Testis (tissue), 3 donors: ENCODE results near the gene RBM4. TPM values are rescaled to one million over a fixed set of nuclear protein-coding genes. Genes with fewer than 3 reads are reported as not detected.
"Not testable (repeated sequence)": the region's sequence is repeated elsewhere in the genome, so short reads cannot be mapped to it uniquely, and the experiment has no call there.

ENCODE experiments used
- DNase-seq: peaks from one replicate; pipeline ENCODE4 v3.0.0-alpha.2; 2019
- H3K27ac ChIP-seq, 2 donors: fragments of 200-600 bp; sonication (generic); one replicate each; pipeline ENCODE4 v1.5.1; 2019
- H3K27me3 ChIP-seq: fragments of 200-600 bp; sonication (generic); one replicate; pipeline ENCODE4 v1.5.1; 2019
- H3K36me3 ChIP-seq: fragments of 200-600 bp; sonication (generic); one replicate; pipeline ENCODE4 v1.5.1; 2017; ENCODE audit warnings: low read depth; ENCODE audit errors: missing control alignments
- H3K4me1 ChIP-seq: fragments of 200-600 bp; sonication (generic); one replicate; pipeline ENCODE4 v1.5.1; 2019
- H3K4me3 ChIP-seq, 2 donors: fragments of 200-600 bp; sonication (generic); one replicate each; pipeline ENCODE4 v1.5.1; 2017 to 2019
- H3K9me3 ChIP-seq: fragments of 200-600 bp; sonication (generic); one replicate; pipeline ENCODE4 v1.5.1; 2017
- POLR2A ChIP-seq: fragments of 450-650 bp; IDR thresholded peaks from one replicate; pipeline ENCODE4 v1.6.1; 2017; ENCODE audit warnings: antibody characterized with exemption, mild to moderate bottlenecking, moderate library complexity
- WGBS, 2 donors: methylation state at CpG; one replicate each; pipeline ENCODE4 v1.1.5; 2018; 5-methylcytosine and 5-hydroxymethylcytosine counted together
- intact Hi-C: fragments of 100-400 bp; cut with DNase I; formaldehyde crosslinking; loops from one replicate; pipeline ENCODE4 v1.15.1; 2023; ENCODE audit warnings: low total_unique reads
- polyA plus RNA-seq: library from polyadenylated mRNA; stranded (reverse); fragments of 350-450 nt; fragmentation: Illumina TruSeq; extraction: RNeasy Lipid Tissue Mini Kit (QIAGEN cat#74804); gene quantifications from one replicate; pipeline ENCODE4 v1.2.3, GENCODE V29; 2014; ENCODE audit warnings: low read depth, low replicate concordance; ENCODE audit not compliant: insufficient read depth
- total RNA-seq, 2 donors: library from RNA; depleted of rRNA; stranded (reverse); fragments of >200 nt; gene quantifications; one replicate each; pipeline ENCODE4 v1.2.3, GENCODE V29; 2016
- TF ChIP-seq, protein P1 (sequence below), 3 experiments: fragments of 450-650 bp in 2 of 3; fragments of 200-600 bp in 1 of 3; sonication (generic) in 1 of 3; IDR thresholded peaks; one replicate each; pipeline ENCODE4 v1.5.1; 2016 to 2019; ENCODE audit warnings: antibody characterized with exemption in 3 of 3, mild to moderate bottlenecking in 2 of 3, moderate library complexity in 1 of 3

The RBM4 gene
- total and polyA plus RNA-seq, 3 donors from 2014 or later: 95.2 to 137 (median 123) TPM

DNA sequence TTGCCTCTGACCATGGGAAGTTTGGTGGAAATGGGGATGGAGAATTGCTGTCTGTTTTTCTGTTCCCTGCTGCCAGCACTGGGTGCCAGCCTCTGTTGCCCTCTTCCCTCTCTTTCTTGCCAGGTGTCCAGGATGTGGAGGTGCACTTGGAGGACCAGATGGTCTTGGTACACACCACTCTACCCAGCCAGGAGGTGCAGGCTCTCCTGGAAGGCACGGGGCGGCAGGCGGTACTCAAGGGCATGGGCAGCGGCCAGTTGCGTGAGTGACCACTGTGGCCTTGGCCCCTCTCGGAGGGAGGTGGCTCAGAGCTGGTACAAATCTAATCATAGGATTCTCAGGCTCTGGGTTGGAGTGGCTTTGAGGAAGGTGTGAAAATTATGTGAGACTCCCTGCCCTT lies 39.5 kb upstream of the RBM4 start:
- Histone ChIP-seq H3K36me3 (no peaks in the 10 kb centered on the region), H3K4me1 (peaks cover 56% of the 10 kb centered on the region), H3K9me3 (no peaks in the 10 kb centered on the region), H3K27ac (no peak overlapping the region), H3K27me3 (no peaks in the 10 kb centered on the region), H3K4me3 (no peak overlapping the region)
- peak; percentile 67 for DNase-seq
- TF ChIP-seq, protein P1, sequence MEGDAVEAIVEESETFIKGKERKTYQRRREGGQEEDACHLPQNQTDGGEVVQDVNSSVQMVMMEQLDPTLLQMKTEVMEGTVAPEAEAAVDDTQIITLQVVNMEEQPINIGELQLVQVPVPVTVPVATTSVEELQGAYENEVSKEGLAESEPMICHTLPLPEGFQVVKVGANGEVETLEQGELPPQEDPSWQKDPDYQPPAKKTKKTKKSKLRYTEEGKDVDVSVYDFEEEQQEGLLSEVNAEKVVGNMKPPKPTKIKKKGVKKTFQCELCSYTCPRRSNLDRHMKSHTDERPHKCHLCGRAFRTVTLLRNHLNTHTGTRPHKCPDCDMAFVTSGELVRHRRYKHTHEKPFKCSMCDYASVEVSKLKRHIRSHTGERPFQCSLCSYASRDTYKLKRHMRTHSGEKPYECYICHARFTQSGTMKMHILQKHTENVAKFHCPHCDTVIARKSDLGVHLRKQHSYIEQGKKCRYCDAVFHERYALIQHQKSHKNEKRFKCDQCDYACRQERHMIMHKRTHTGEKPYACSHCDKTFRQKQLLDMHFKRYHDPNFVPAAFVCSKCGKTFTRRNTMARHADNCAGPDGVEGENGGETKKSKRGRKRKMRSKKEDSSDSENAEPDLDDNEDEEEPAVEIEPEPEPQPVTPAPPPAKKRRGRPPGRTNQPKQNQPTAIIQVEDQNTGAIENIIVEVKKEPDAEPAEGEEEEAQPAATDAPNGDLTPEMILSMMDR (IDR thresholded peaks at IDR 0.05): no peak
- TF ChIP-seq POLR2A: no peak
- 60 to 62% methylated on average over 6 of the region's 6 CpGs for WGBS, 2 donors
- intact Hi-C loops: no loop called here

DNA sequence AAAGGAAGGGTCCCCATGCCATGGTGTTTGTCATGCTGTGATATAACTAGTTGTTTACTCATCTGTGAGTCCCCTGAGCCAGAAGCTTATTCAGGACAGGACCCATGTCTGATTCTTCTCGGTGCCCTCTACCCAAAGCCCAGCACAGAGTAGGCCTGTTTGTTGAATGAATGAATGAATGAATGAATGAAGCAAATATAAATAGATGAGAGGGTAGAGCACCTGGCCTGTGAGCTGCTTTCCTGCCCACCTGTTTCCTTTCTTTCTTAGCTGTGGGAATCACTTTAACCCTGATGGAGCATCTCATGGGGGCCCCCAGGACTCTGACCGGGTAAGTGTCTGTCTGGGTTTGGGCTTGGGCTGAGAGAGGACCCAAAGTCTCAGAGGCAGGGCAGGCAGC lies 38.3 kb upstream of the RBM4 start:
- 88 to 89% methylated on average over 2 of the region's 2 CpGs for WGBS, 2 donors
- H3K4me1 ChIP-seq: peaks cover 52% of the 10 kb centered on the region
- peak overlapping the region in 1 of 2 donors; percentile 48 for H3K27ac ChIP-seq
- TF ChIP-seq POLR2A: no peak
- TF ChIP-seq, protein P1 (IDR thresholded peaks at IDR 0.05): no peak
- no peak overlapping the region for H3K4me3 ChIP-seq
- H3K36me3 ChIP-seq: no peaks in the 10 kb centered on the region
- no peaks in the 10 kb centered on the region for H3K9me3 ChIP-seq
- DNase-seq: no peak
- no peaks in the 10 kb centered on the region for H3K27me3 ChIP-seq
- intact Hi-C loops: no loop called here

DNA sequence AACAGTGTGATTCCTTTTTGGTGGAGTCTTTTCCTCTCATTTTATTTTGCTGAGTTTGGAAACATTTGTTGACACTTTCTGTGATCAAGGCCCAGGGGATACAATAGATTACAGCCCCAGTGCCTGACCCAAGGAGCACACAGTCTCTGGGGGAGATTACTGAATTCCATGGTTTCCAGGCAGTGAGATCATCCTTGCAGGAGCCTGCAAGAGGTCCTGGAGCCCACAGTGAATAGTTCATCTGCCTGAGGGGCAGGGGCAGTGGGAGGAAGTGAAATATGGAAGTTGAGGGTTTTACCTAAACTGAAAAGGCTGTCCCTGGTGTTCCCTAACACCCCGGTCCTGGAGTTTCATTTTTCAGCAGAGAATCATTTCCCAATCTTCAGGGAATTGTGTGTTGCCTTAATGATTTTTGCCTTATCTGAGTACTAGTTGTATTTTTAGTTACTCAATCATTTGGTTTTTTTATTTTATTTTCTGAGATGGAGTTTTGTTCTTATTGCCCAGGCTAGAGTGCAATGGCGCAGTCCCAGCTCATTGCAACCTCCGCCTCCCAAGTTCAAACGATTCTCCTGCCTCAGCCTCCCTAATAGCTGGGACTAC lies 37.8 kb upstream of the RBM4 start:
- DNase-seq: no peak
- Histone ChIP-seq H3K27ac (peak overlapping the region in 1 of 2 donors; percentile 48), H3K9me3 (no peaks in the 10 kb centered on the region), H3K4me1 (peaks cover 47% of the 10 kb centered on the region), H3K27me3 (no peaks in the 10 kb centered on the region), H3K36me3 (no peaks in the 10 kb centered on the region), H3K4me3 (no peak overlapping the region)
- intact Hi-C loops: no loop called here
- TF ChIP-seq, protein P1 (IDR thresholded peaks at IDR 0.05): no peak
- no peak for TF ChIP-seq POLR2A
- 76 to 77% methylated on average over 4 of the region's 4 CpGs for WGBS, 2 donors

DNA sequence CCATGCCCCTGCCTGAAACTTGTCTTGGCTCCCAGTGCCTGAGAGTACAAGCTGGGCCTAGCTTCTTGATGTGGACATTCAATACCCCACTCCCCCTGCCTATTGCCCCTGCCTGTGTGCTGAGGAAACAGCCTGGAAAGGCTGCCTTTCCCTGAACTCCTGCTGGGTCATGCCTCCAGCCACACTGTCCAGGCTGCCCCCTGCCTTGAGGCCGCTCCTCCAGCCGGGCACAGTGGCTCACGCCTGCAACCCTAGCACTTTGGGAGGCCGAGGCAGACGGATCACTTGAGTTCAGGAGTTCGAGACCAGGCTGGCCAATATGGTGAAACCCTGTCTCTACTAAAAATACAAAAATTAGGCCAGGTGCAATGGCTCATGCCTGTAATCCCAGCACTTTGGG lies 35.4 kb upstream of the RBM4 start:
- Histone ChIP-seq H3K9me3 (no peaks in the 10 kb centered on the region), H3K36me3 (no peaks in the 10 kb centered on the region), H3K4me3 (no peak overlapping the region), H3K27ac (peak overlapping the region in 1 of 2 donors; percentile 5), H3K4me1 (peaks cover 58% of the 10 kb centered on the region), H3K27me3 (no peaks in the 10 kb centered on the region)
- no peak for DNase-seq
- intact Hi-C loops: no loop called here
- 93 to 95% methylated on average over 6 of the region's 6 CpGs for WGBS, 2 donors
- TF ChIP-seq, protein P1 (IDR thresholded peaks at IDR 0.05): no peak
- no peak for TF ChIP-seq POLR2A

DNA sequence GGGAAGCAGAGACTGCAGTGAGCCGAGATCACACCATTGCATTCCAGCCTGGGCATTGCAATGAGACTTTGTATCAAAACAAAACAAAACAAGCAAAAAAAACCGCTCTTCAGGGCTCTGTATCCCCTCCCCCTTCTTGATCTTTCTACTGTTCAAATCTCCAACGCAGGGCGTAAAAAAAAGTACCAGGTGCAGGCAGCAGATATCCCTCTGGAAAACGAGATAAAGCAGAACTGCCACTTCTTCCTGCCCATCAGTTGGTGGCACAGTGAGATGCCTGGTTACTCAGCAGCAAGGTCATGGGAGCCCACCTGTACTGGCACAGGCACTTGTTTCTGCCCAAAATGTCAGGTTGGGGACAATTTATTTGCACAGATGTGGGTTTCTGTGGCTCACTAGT lies 34.3 kb upstream of the RBM4 start:
- intact Hi-C loops: no loop called here
- H3K36me3 ChIP-seq: no peaks in the 10 kb centered on the region
- 56 to 71% methylated on average over 5 of the region's 5 CpGs for WGBS, 2 donors
- H3K27me3 ChIP-seq: no peaks in the 10 kb centered on the region
- TF ChIP-seq POLR2A: no peak
- TF ChIP-seq, protein P1 (IDR thresholded peaks at IDR 0.05): no peak
- DNase-seq: peak; percentile 63
- H3K9me3 ChIP-seq: no peaks in the 10 kb centered on the region
- H3K4me3 ChIP-seq: no peak overlapping the region
- H3K27ac ChIP-seq: no peak overlapping the region
- H3K4me1 ChIP-seq: peaks cover 64% of the 10 kb centered on the region

DNA sequence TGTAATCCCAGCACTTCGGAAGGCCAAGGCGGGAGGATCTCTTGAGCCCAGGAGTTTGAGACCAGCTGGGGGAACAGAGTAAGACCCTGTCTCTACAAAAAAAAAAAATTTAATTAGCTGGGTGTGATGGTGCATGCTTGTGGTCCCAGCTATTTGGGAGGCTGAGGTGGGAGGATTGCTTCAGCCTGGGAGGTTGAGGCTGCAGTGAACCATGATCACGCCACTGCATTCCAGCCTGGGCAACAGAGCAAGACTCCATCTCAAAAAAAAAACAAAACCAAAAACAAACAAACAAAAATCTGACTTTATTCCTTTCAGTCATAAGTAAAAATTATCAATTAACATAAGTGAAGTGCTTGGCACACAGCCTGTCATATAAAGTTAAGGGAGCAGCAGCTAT lies 31.9 kb upstream of the RBM4 start:
- intact Hi-C loops: not testable (repeated sequence)

More for the DNA sequence above, 31.9 kb upstream of the RBM4 start:
- H3K27ac ChIP-seq: peak overlapping the region; percentile 55 to 61
- DNase-seq, H3K9me3 ChIP-seq, H3K36me3 ChIP-seq, H3K4me3 ChIP-seq, H3K27me3 ChIP-seq: not testable (repeated sequence)
- peaks cover 51% of the 10 kb centered on the region for H3K4me1 ChIP-seq
- WGBS, 2 donors: 76 to 80% methylated on average over 3 of the region's 3 CpGs
